MCF 10A (cell line): Measurements from ENCODE around the gene HMG20A. TPM values are rescaled to one million over a fixed set of nuclear protein-coding genes. Genes with fewer than 3 reads are reported as not detected.

Experiments
- BruUV-seq: library from RNA; stranded (reverse); fragments of 400-500 nt; replicated peaks from 2 replicates; lab custom pipeline; 2021; lab: Mats Ljungman, UMichigan
- CTCF ChIA-PET: fragments of 300-600 bp; sonication (Branson Sonifier 250); formaldehyde crosslinking; extraction: SDS; loops from one replicate; lab custom pipeline; 2021; ENCODE audit warnings: antibody characterized with exemption, inconsistent platforms; lab: Yijun Ruan, JAX
- POLR2A ChIA-PET: fragments of 300-600, 350-650 bp; sonication (Branson Sonifier 250); formaldehyde crosslinking; extraction: SDS; loops from one replicate; lab custom pipeline; 2020; ENCODE audit warnings: antibody characterized with exemption, inconsistent platforms; lab: Yijun Ruan, JAX
- DNase-seq: peaks from one replicate; pipeline ENCODE4 v3.0.0-alpha.2; 2018; ENCODE audit not compliant: unreplicated experiment
- H3K27ac Mint-ChIP-seq: one replicate; pipeline ENCODE4 v1.8.0; 2022; ENCODE audit warnings: mild to moderate bottlenecking, low read depth, mixed read lengths; ENCODE audit not compliant: unreplicated experiment
- H3K27me3 Mint-ChIP-seq: one replicate; pipeline ENCODE4 v1.8.0; 2022; ENCODE audit warnings: mixed read lengths; ENCODE audit not compliant: insufficient read depth, unreplicated experiment
- H3K36me3 Mint-ChIP-seq: one replicate; pipeline ENCODE4 v1.8.0; 2022; ENCODE audit warnings: mild to moderate bottlenecking, moderate library complexity, mixed read lengths; ENCODE audit not compliant: insufficient read depth, unreplicated experiment
- H3K4me1 Mint-ChIP-seq: one replicate; pipeline ENCODE4 v1.8.0; 2022; ENCODE audit warnings: mixed read lengths; ENCODE audit not compliant: insufficient read depth, unreplicated experiment
- H3K4me3 Mint-ChIP-seq: one replicate; pipeline ENCODE4 v1.8.0; 2022; ENCODE audit warnings: mild to moderate bottlenecking, moderate library complexity, mixed read lengths; ENCODE audit not compliant: unreplicated experiment
- H3K9me3 Mint-ChIP-seq: one replicate; pipeline ENCODE4 v1.8.0; 2022; ENCODE audit warnings: mixed read lengths; ENCODE audit not compliant: unreplicated experiment
- CTCF ChIP-seq: fragments of 200-600 bp; IDR thresholded peaks from one replicate; pipeline ENCODE4 v1.8.0; 2022; ENCODE audit warnings: antibody characterized with exemption, mild to moderate bottlenecking; ENCODE audit not compliant: unreplicated experiment
- intact Hi-C: fragments of 100-400 bp; cut with micrococcal nuclease; formaldehyde crosslinking; loops from 2 replicates; pipeline ENCODE4 v1.14.1; 2022
- total RNA-seq: library from RNA; stranded (reverse); gene quantifications from 2 replicates; pipeline ENCODE4 v1.2.3, GENCODE V29; 2022

HMG20A gene
- total RNA-seq, 1 experiment from 2014 or later, result 39.7 TPM

DNA sequence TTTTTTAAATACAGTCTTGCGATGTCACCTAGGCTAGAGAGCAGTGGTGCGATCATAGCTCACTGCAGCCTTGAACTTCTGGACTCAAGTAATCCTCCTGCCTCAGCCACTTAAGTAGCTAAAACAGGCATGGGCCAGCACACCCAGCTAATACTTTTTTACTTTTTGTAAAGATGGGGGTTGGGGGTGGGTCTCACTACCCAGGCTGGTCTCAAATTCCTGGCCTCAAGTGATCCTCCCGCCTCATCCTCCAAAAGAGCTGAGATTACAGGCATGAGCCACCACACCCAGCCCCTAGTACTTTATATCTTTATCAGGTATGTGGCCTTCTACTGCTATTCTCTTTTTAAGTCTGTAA is 9.1 kb upstream of the HMG20A start:
- H3K27me3 Mint-ChIP-seq, result no peaks in the 10 kb centered on the region
- TF ChIP-seq CTCF, result no peak
- H3K9me3 Mint-ChIP-seq, result peaks cover 6% of the 10 kb centered on the region
- ChIA-PET CTCF (interaction anchor here (1.0 kb wide), 1 partner anchor 107 kb away, joined by 3 read pairs; no protein-coding TSS in a partner anchor), POLR2A (interaction anchor here (0.7 kb wide), 1 partner anchor 1957 kb away, joined by 3 read pairs; no protein-coding TSS in a partner anchor)
- H3K36me3 Mint-ChIP-seq, result no peaks in the 10 kb centered on the region
- H3K27ac Mint-ChIP-seq, result no peak overlapping the region
- no TSS peak for BruUV-seq
- DNase-seq, result no peak
- intact Hi-C loops, result no loop called here
- H3K4me3 Mint-ChIP-seq, result no peak overlapping the region
- peaks cover 6% of the 10 kb centered on the region for H3K4me1 Mint-ChIP-seq

- no peak overlapping the region for H3K27ac Mint-ChIP-seq
- H3K27me3 Mint-ChIP-seq, result no peaks in the 10 kb centered on the region
- intact Hi-C loops, result no loop called here
- H3K4me1 Mint-ChIP-seq, result peaks cover 13% of the 10 kb centered on the region
- no peak overlapping the region for H3K4me3 Mint-ChIP-seq
- no peaks in the 10 kb centered on the region for H3K9me3 Mint-ChIP-seq
- BruUV-seq, result no TSS peak
- no peaks in the 10 kb centered on the region for H3K36me3 Mint-ChIP-seq
- no peak for TF ChIP-seq CTCF
- ChIA-PET POLR2A (no interaction called here), CTCF (interaction anchor here (0.6 kb wide), 1 partner anchor 221 kb away, joined by 3 read pairs; no protein-coding TSS in a partner anchor)
- no peak for DNase-seq
Observed at GRCh38 chr15:77412972-77413698, 7.6 kb upstream of the HMG20A start.

DNA sequence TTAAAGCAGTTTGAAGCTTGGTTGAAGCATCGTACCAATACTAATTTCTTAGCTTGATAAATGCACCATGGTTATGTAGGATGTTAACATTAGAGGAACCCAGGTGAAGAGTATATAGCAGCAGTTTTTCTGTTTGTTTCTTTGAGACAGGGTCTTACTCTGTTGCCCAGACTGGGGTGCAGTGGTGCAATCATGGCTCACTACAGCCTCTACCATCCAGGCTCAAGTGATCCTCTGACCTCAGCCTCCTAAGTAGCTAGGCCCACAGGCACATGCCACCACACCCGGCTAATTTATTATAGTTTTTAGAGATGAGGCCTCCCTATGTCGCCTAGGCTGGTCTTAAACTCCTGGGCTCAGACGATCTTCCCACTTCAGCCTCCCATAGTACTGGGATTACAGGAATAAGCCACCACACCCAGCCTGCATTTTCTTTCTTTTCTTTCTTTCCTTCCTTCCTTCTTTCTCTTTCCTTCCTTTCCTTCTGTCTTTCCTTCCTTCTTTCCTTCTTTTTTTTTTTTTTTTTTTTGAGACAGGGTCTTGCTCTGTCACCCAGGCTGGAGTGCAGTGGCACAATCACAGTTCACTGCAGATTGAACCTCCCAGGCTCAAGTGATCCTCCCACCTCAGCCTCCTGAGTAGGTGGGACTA is 6.9 kb upstream of the HMG20A start:
- BruUV-seq, result no TSS peak
- Mint-ChIP-seq H3K36me3 (no peaks in the 10 kb centered on the region), H3K4me1 (peaks cover 19% of the 10 kb centered on the region), H3K27ac (no peak overlapping the region), H3K4me3 (no peak overlapping the region), H3K27me3 (no peaks in the 10 kb centered on the region), H3K9me3 (no peaks in the 10 kb centered on the region)
- no peak for TF ChIP-seq CTCF
- POLR2A ChIA-PET, result no interaction called here
- intact Hi-C loops, result no loop called here
- CTCF ChIA-PET, result no interaction called here
- no peak for DNase-seq

GRCh38 chr15:77414789-77415442 is 5.8 kb upstream of the HMG20A start:
- intact Hi-C loops, result no loop called here
- no peak for DNase-seq
- no TSS peak for BruUV-seq
- no peak overlapping the region for H3K27ac Mint-ChIP-seq
- no peaks in the 10 kb centered on the region for H3K27me3 Mint-ChIP-seq
- H3K36me3 Mint-ChIP-seq, result no peaks in the 10 kb centered on the region
- H3K4me1 Mint-ChIP-seq, result peaks cover 18% of the 10 kb centered on the region
- ChIA-PET POLR2A (no interaction called here), CTCF (no interaction called here)
- TF ChIP-seq CTCF, result no peak
- H3K4me3 Mint-ChIP-seq, result no peak overlapping the region
- H3K9me3 Mint-ChIP-seq, result no peaks in the 10 kb centered on the region
